H1 (cell line): Measurements from ENCODE around the gene SLC7A10. TPM values are rescaled to one million over a fixed set of nuclear protein-coding genes. Genes with fewer than 3 reads are reported as not detected.

ENCODE experiments used
- BACH1 ChIP-seq: IDR thresholded peaks from 2 replicates; pipeline ENCODE4 v1.6.1; 2012; ENCODE audit warnings: low read length, improper control_type of control experiment
- CBX8 ChIP-seq: fragments of 300-800, 300-1000 bp; sonication (generic); IDR thresholded peaks from 2 replicates; pipeline ENCODE4 v1.7.1; 2016; ENCODE audit warnings: low read depth, low read length, borderline replicate concordance
- JUND ChIP-seq: IDR thresholded peaks from 2 replicates; pipeline ENCODE4 v1.6.1; 2011; ENCODE audit warnings: mild to moderate bottlenecking, improper control_type of control experiment, low read length
- SIN3A ChIP-seq, 2 experiments: IDR thresholded peaks in 1 of 2; conservative IDR thresholded peaks in 1 of 2; 2 replicates each; pipeline ENCODE4 v1.6.1; 2011 to 2012; ENCODE audit warnings: low read length in 2 of 2, improper control_type of control experiment in 1 of 2, low read depth in 1 of 2, mild to moderate bottlenecking in 1 of 2
- polyA plus RNA-seq, 7 experiments: library from polyadenylated mRNA; depleted of rRNA in 3 of 7; stranded (reverse) in 5 of 7; unstranded in 2 of 7; fragments of >200 nt in 5 of 7; fragments of 200-250 nt in 2 of 7; gene quantifications; 1 replicate in 5 of 7; 2 replicates in 1 of 7; 4 replicates in 1 of 7; pipeline versions ENCODE4 v1.2.1 to v1.2.3, GENCODE V29; 2011 to 2013; ENCODE audit warnings: missing spikeins in 2 of 7, mixed read lengths in 2 of 7
- total RNA-seq: library from RNA; stranded (reverse); fragmentation: NEBNext Ultra II Directional; extraction: Animal tissue kit (Norgen Biotek cat#: 25700); gene quantifications from 2 replicates; pipeline ENCODE4 v1.2.1, GENCODE V29; 2021
- TF ChIP-seq, protein P1 (sequence below): fragments of 300-600 bp; sonication (generic); IDR thresholded peaks from 2 replicates; pipeline ENCODE4 v1.7.1; 2012; ENCODE audit warnings: low read length, moderate library complexity, mild to moderate bottlenecking, inconsistent platforms; ENCODE audit not compliant: insufficient replicate concordance

The SLC7A10 gene
- total and polyA plus RNA-seq, 2 of the 8 experiments (the other 6 are each of a cell fraction or from before 2014, with no cell fraction given) = 3.7 to 7.1 TPM

DNA sequence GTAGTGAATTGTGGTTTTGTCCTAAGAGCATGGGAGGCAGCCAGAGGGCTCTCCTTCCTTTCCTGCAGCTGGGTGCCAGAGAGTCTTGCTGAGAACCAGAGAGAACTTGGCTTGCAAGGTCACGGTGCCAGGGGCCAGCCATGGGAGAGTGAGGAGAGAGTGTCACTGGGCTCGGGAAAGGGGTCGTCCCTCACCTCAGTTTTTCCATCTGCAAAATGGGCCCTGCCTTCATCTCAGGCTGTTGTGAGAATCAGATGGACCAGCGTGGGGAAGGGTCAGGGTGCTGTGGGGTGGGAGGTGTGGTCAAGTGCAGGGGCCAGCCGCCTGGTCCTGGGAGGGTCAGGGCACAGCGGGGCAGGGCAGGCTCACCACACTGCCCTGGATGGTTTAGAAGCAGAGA lies 24.2 kb downstream of the SLC7A10 start (continued):
- TF ChIP-seq, protein P1, sequence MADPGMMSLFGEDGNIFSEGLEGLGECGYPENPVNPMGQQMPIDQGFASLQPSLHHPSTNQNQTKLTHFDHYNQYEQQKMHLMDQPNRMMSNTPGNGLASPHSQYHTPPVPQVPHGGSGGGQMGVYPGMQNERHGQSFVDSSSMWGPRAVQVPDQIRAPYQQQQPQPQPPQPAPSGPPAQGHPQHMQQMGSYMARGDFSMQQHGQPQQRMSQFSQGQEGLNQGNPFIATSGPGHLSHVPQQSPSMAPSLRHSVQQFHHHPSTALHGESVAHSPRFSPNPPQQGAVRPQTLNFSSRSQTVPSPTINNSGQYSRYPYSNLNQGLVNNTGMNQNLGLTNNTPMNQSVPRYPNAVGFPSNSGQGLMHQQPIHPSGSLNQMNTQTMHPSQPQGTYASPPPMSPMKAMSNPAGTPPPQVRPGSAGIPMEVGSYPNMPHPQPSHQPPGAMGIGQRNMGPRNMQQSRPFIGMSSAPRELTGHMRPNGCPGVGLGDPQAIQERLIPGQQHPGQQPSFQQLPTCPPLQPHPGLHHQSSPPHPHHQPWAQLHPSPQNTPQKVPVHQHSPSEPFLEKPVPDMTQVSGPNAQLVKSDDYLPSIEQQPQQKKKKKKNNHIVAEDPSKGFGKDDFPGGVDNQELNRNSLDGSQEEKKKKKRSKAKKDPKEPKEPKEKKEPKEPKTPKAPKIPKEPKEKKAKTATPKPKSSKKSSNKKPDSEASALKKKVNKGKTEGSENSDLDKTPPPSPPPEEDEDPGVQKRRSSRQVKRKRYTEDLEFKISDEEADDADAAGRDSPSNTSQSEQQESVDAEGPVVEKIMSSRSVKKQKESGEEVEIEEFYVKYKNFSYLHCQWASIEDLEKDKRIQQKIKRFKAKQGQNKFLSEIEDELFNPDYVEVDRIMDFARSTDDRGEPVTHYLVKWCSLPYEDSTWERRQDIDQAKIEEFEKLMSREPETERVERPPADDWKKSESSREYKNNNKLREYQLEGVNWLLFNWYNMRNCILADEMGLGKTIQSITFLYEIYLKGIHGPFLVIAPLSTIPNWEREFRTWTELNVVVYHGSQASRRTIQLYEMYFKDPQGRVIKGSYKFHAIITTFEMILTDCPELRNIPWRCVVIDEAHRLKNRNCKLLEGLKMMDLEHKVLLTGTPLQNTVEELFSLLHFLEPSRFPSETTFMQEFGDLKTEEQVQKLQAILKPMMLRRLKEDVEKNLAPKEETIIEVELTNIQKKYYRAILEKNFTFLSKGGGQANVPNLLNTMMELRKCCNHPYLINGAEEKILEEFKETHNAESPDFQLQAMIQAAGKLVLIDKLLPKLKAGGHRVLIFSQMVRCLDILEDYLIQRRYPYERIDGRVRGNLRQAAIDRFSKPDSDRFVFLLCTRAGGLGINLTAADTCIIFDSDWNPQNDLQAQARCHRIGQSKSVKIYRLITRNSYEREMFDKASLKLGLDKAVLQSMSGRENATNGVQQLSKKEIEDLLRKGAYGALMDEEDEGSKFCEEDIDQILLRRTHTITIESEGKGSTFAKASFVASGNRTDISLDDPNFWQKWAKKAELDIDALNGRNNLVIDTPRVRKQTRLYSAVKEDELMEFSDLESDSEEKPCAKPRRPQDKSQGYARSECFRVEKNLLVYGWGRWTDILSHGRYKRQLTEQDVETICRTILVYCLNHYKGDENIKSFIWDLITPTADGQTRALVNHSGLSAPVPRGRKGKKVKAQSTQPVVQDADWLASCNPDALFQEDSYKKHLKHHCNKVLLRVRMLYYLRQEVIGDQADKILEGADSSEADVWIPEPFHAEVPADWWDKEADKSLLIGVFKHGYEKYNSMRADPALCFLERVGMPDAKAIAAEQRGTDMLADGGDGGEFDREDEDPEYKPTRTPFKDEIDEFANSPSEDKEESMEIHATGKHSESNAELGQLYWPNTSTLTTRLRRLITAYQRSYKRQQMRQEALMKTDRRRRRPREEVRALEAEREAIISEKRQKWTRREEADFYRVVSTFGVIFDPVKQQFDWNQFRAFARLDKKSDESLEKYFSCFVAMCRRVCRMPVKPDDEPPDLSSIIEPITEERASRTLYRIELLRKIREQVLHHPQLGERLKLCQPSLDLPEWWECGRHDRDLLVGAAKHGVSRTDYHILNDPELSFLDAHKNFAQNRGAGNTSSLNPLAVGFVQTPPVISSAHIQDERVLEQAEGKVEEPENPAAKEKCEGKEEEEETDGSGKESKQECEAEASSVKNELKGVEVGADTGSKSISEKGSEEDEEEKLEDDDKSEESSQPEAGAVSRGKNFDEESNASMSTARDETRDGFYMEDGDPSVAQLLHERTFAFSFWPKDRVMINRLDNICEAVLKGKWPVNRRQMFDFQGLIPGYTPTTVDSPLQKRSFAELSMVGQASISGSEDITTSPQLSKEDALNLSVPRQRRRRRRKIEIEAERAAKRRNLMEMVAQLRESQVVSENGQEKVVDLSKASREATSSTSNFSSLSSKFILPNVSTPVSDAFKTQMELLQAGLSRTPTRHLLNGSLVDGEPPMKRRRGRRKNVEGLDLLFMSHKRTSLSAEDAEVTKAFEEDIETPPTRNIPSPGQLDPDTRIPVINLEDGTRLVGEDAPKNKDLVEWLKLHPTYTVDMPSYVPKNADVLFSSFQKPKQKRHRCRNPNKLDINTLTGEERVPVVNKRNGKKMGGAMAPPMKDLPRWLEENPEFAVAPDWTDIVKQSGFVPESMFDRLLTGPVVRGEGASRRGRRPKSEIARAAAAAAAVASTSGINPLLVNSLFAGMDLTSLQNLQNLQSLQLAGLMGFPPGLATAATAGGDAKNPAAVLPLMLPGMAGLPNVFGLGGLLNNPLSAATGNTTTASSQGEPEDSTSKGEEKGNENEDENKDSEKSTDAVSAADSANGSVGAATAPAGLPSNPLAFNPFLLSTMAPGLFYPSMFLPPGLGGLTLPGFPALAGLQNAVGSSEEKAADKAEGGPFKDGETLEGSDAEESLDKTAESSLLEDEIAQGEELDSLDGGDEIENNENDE = no peak
- TF ChIP-seq CBX8 (no peak), JUND (no peak), BACH1 (no peak), SIN3A (conservative IDR thresholded peaks at IDR 0.05 in 1 of 2, IDR thresholded peaks at IDR 0.05 in 1 of 2; ENCODE audit: low read depth in 1 of 2, low read length in 2 of 2) (no peak)
